ENCODE measurements around the gene YY1.

- TF ChIP-seq CTCF (IDR thresholded peaks at IDR 0.05; ENCODE audit: low read length) (no peak), EZH2 (IDR thresholded peaks at IDR 0.05; ENCODE audit: borderline replicate concordance, low read length) (no peak)
These were observed 69.0 kb downstream of the YY1 start for GRCh38 chr14:100307766-100308426.
